Psoas muscle (tissue), 8 donors: ENCODE measurements around the gene HMGCR. TPM values are rescaled to one million over a fixed set of nuclear protein-coding genes. Genes with fewer than 3 reads are reported as not detected.

Source experiments
- ATAC-seq, 4 donors: fragments of 200-7000 bp; cut with Tn5 transposase; one replicate each; pipeline ENCODE4 v1.9.1; 2020; ENCODE audit warnings: moderate library complexity in 3 of 4, mild to moderate bottlenecking in 2 of 4
- DNase-seq, 2 donors: peaks; one replicate each; pipeline ENCODE4 v3.0.0-alpha.2; 2020
- H3K27ac ChIP-seq: fragments of 200-600 bp; one replicate; pipeline ENCODE4 v1.8.0; 2022
- H3K27me3 ChIP-seq, 3 donors: fragments of 200-600 bp in 1 of 3; one replicate each; pipeline versions ENCODE4 v1.6.1 to v1.8.0; 2013 to 2022; ENCODE audit warnings: low read length in 2 of 3, mild to moderate bottlenecking in 2 of 3, moderate library complexity in 1 of 3; ENCODE audit not compliant: insufficient read depth in 3 of 3
- H3K36me3 ChIP-seq, 2 donors: fragments of 200-600 bp in 1 of 2; one replicate each; pipeline versions ENCODE4 v1.6.1 to v1.8.0; 2013 to 2022; ENCODE audit warnings: low read depth in 1 of 2, mild to moderate bottlenecking in 1 of 2, moderate library complexity in 1 of 2; ENCODE audit not compliant: insufficient read depth in 1 of 2
- H3K4me1 ChIP-seq: fragments of 200-600 bp; one replicate; pipeline ENCODE4 v1.8.0; 2022
- H3K4me3 ChIP-seq: fragments of 200-600 bp; one replicate; pipeline ENCODE4 v1.8.0; 2022; ENCODE audit warnings: mild to moderate bottlenecking
- H3K9me3 ChIP-seq: fragments of 200-600 bp; one replicate; pipeline ENCODE4 v1.8.0; 2022
- CTCF ChIP-seq: fragments of 200-600 bp; IDR thresholded peaks from one replicate; pipeline ENCODE4 v1.8.0; 2022; ENCODE audit warnings: antibody characterized with exemption
- WGBS, 3 donors: extraction: QIAGEN DNeasy Blood & Tissue Kit; methylation state at CpG; one replicate each; pipeline versions ENCODE4 v1.1.6 to v1.1.7; 2013; 5-methylcytosine and 5-hydroxymethylcytosine counted together
- intact Hi-C, 2 donors: fragments of 100-400 bp; cut with DNase I; formaldehyde crosslinking; loops; one replicate each; pipeline versions ENCODE4 v1.11.0 to v1.14.2; 2022
- polyA plus RNA-seq, 3 donors: library from polyadenylated mRNA; stranded (reverse); fragments of 200-250 nt; gene quantifications; one replicate each; pipeline ENCODE4 v1.2.3, GENCODE V29; 2013
- total RNA-seq, 4 donors: library from RNA; stranded (reverse); fragmentation: NEBNext Ultra II Directional in 2 of 4; extraction: Animal tissue kit (Norgen Biotek cat#: 25700) in 2 of 4; gene quantifications; one replicate each; pipeline versions ENCODE4 v1.2.1 to v1.2.4, GENCODE V29; 2021 to 2023
- donor health status: healthy with polysubstance abuse.
- donor health status: DM: no; HTN: no; CAD: no; lungs with moderate emphysema.
- donor health status: Bipolar disorder and iron deficiency.
- donor health status: healthy.
- donor health status: DM: yes; HTN: yes; CAD: no.
- donor health status: DM: no; HTN: no; CAD: no.
- donor health status: DM: no; HTN: no; CAD: no.
- donor health status: DM: yes; HTN: yes; CAD: no.

The HMGCR gene
- total and polyA plus RNA-seq, 7 donors: 2.9 to 11.7 (median 6.3) TPM

- TF ChIP-seq CTCF: no peak
- H3K27me3 ChIP-seq: no peaks in the 10 kb centered on the region
- intact Hi-C loops: loop anchor here in 1 of 2 donors (10.0 kb wide), 1 partner anchor 1467 kb away; no protein-coding TSS in a partner anchor
- no peaks in the 10 kb centered on the region for H3K36me3 ChIP-seq
- no peak for ATAC-seq
- no peak overlapping the region for H3K27ac ChIP-seq
- no peaks in the 10 kb centered on the region for H3K9me3 ChIP-seq
- 87 to 91% (median 89%) methylated on average over 5 of the region's 5 CpGs for WGBS, 3 donors
- H3K4me1 ChIP-seq: no peaks in the 10 kb centered on the region
- no peak for DNase-seq
- H3K4me3 ChIP-seq: no peak overlapping the region
Observed at GRCh38 chr5:75322066-75322465, 15.0 kb upstream of the HMGCR start.

GRCh38 chr5:75324791-75325190 is 12.2 kb upstream of the HMGCR start:
- Histone ChIP-seq H3K9me3 (no peaks in the 10 kb centered on the region), H3K4me3 (no peak overlapping the region), H3K36me3 (no peaks in the 10 kb centered on the region), H3K4me1 (no peaks in the 10 kb centered on the region), H3K27me3 (no peaks in the 10 kb centered on the region), H3K27ac (no peak overlapping the region)
- DNase-seq (no peak), ATAC-seq (no peak)
- 58 to 65% (median 59%) methylated on average over 1 of the region's 1 CpG for WGBS, 3 donors
- intact Hi-C loops: loop anchor here in 1 of 2 donors (10.0 kb wide), 1 partner anchor 1470 kb away; no protein-coding TSS in a partner anchor
- no peak for TF ChIP-seq CTCF

GRCh38 chr5:75325242-75325641 is 11.8 kb upstream of the HMGCR start:
- H3K4me1 ChIP-seq: no peaks in the 10 kb centered on the region
- intact Hi-C loops: loop anchor here in 1 of 2 donors (10.0 kb wide), 1 partner anchor 1470 kb away; no protein-coding TSS in a partner anchor
- WGBS, 3 donors: 76 to 84% (median 76%) methylated on average over 1 of the region's 1 CpG
- H3K27me3 ChIP-seq: no peaks in the 10 kb centered on the region
- H3K36me3 ChIP-seq: no peaks in the 10 kb centered on the region
- no peak overlapping the region for H3K27ac ChIP-seq
- TF ChIP-seq CTCF: no peak
- DNase-seq (no peak), ATAC-seq (no peak)
- H3K9me3 ChIP-seq: no peaks in the 10 kb centered on the region
- no peak overlapping the region for H3K4me3 ChIP-seq

- Histone ChIP-seq H3K27ac (no peak overlapping the region), H3K36me3 (no peaks in the 10 kb centered on the region), H3K9me3 (no peaks in the 10 kb centered on the region), H3K4me3 (no peak overlapping the region), H3K4me1 (no peaks in the 10 kb centered on the region), H3K27me3 (no peaks in the 10 kb centered on the region)
- DNase-seq (no peak), ATAC-seq (no peak)
- WGBS, 3 donors: 92 to 94% (median 93%) methylated on average over 7 of the region's 7 CpGs
- TF ChIP-seq CTCF: no peak
- intact Hi-C loops: loop anchor here in 1 of 2 donors (10.0 kb wide), 1 partner anchor 96 kb away; the partner anchor contains the start of gene ANKRD31
Observed at GRCh38 chr5:75330404-75330803, 6.6 kb upstream of the HMGCR start.
